ENCODE measurements around the gene ZCCHC7. TPM values are rescaled to one million over a fixed set of nuclear protein-coding genes. Genes with fewer than 3 reads are reported as not detected.

Gene ZCCHC7
- total RNA-seq, 1 experiment from 2014 or later = 31.2 TPM

DNA sequence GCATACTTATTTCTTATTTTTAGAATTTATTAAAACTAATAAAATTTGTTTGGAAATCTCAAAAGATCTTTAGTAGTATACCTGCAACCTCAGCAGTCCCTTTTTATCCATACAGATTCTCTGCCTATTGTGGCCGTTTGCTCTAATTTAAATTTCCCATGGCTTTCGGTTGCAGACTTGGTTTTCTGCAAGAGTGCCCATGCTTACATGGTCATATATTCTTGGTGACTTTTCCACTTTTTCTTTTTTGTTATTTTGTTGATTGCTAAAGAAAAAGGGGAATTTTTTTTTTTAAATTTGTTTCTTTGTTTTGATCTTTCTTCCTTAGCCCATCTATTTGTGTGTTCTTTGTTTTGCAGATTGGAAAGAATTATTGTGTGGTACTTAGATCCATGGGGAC is 20.6 kb downstream of the ZCCHC7 start (continued):
- no peak for TF ChIP-seq REST (IDR thresholded peaks at IDR 0.05; ENCODE audit: low read depth)
- TF ChIP-seq JUND (IDR thresholded peaks at IDR 0.05) = no peak
- no peak for TF ChIP-seq EGR1 (IDR thresholded peaks at IDR 0.05; ENCODE audit: low read depth)

DNA sequence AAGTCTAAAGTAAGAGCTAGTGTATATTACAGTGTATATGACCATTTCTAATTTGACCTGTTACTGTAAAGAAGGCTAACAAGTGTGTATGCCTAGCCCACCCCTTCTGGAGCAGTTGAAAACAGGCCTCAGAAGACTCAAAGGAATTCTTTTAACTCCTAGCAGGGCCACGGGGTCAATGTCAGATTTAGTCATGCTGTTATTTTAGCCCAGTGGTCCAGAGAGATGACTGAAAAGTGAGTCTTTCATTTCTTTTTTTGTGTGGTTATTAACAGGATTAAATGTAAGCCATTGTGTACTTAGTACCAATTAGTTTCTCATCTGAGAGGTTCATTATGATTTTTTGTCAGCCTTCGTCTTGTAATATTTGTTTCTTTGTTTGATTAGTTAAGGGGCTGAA is 24.4 kb downstream of the ZCCHC7 start:
- CTCF ChIA-PET = no interaction called here
- no TSS peak for BruUV-seq (replicated peaks)
- intact Hi-C loops (cut with micrococcal nuclease) = loop anchor here (5.0 kb wide), 1 partner anchor 53 kb away; no protein-coding TSS in a partner anchor
- Histone ChIP-seq H3K4me1 (ENCODE audit: control insufficient read depth in 1 of 2, insufficient read depth in 2 of 2, low read length in 2 of 2) (peaks cover 6 to 7% of the 10 kb centered on the region in 2 experiments), H3K79me2 (ENCODE audit: insufficient read depth, low read length) (peaks cover 81% of the 10 kb centered on the region), H3K4me2 (ENCODE audit: low read length) (peak overlapping the region; percentile 22; the same call in 1 of the 2 replicates), H4K20me1 (ENCODE audit: insufficient read depth) (peaks cover 7% of the 10 kb centered on the region; the same call in 1 of the 2 replicates), H2AFZ (ENCODE audit: low read depth, low read length, poor library complexity, severe bottlenecking) (no peak overlapping the region), H3K27me3 (ENCODE audit: insufficient read depth, low read length) (no peaks in the 10 kb centered on the region), H3K4me3 (replicated peaks in 1 of 2; ENCODE audit: low read depth in 1 of 2, low read length in 2 of 2) (no peak overlapping the region), H3K27ac (ENCODE audit: low read depth, low read length) (no peak overlapping the region), H3K9me2 (ENCODE audit: insufficient read depth) (no peaks in the 10 kb centered on the region), H3K36me3 (ENCODE audit: control insufficient read depth in 1 of 2, insufficient read depth in 2 of 2, low read length in 2 of 2) (no peaks in the 10 kb centered on the region), H3K9me3 (ENCODE audit: control insufficient read depth in 1 of 2, insufficient read depth in 1 of 2, low read depth in 1 of 2, low read length in 2 of 2) (no peaks in the 10 kb centered on the region), H3K9ac (ENCODE audit: low read length) (no peak overlapping the region)
- TF ChIP-seq, protein P1, sequence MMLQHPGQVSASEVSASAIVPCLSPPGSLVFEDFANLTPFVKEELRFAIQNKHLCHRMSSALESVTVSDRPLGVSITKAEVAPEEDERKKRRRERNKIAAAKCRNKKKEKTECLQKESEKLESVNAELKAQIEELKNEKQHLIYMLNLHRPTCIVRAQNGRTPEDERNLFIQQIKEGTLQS (IDR thresholded peaks at IDR 0.05) = no peak
- TF ChIP-seq EZH2phosphoT487 (IDR thresholded peaks at IDR 0.05; ENCODE audit: borderline replicate concordance) (no peak), RAD21 (IDR thresholded peaks at IDR 0.05; ENCODE audit: low read depth) (no peak), POLR2AphosphoS5 (IDR thresholded peaks at IDR 0.05; ENCODE audit: low read depth, low read length) (no peak)
- ATAC-seq = peak; percentile 52; the same call in 1 of the 2 replicates
- POLR2A ChIA-PET = no interaction called here
- DNase-seq (ENCODE audit: low read depth, low spot score) = no peak
- RAD21 ChIA-PET (ENCODE audit: low non-redundant PET in 1 of 2, low total read pairs in 2 of 2, uncharacterized antibody in 2 of 2, unreplicated experiment in 2 of 2) = no interaction called here

Measured in HCT116 (cell line).